ENCODE measurements around the gene VPS54. TPM values are rescaled to one million over a fixed set of nuclear protein-coding genes. Genes with fewer than 3 reads are reported as not detected.

The VPS54 gene
- total RNA-seq, 2 donors from 2014 or later: 16.2 to 22.5 TPM

GRCh38 chr2:63862806-63863205 is 156.4 kb downstream of the VPS54 start:
- peak overlapping the region; percentile 67 for H3K27ac ChIP-seq
- no peaks in the 10 kb centered on the region for H3K27me3 ChIP-seq
- H3K9ac ChIP-seq (ENCODE audit: low read depth in 2 of 2, low read length in 2 of 2): no peak overlapping the region
- intact Hi-C loops (cut with DNase I): no loop called here
- no peaks in the 10 kb centered on the region for H3K9me3 ChIP-seq
- H3K4me1 ChIP-seq: peaks cover 5% of the 10 kb centered on the region
- TF ChIP-seq, protein P1, sequence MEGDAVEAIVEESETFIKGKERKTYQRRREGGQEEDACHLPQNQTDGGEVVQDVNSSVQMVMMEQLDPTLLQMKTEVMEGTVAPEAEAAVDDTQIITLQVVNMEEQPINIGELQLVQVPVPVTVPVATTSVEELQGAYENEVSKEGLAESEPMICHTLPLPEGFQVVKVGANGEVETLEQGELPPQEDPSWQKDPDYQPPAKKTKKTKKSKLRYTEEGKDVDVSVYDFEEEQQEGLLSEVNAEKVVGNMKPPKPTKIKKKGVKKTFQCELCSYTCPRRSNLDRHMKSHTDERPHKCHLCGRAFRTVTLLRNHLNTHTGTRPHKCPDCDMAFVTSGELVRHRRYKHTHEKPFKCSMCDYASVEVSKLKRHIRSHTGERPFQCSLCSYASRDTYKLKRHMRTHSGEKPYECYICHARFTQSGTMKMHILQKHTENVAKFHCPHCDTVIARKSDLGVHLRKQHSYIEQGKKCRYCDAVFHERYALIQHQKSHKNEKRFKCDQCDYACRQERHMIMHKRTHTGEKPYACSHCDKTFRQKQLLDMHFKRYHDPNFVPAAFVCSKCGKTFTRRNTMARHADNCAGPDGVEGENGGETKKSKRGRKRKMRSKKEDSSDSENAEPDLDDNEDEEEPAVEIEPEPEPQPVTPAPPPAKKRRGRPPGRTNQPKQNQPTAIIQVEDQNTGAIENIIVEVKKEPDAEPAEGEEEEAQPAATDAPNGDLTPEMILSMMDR (IDR thresholded peaks at IDR 0.05): no peak
- H3K36me3 ChIP-seq: peaks cover 6% of the 10 kb centered on the region
- no peak overlapping the region for H3K4me3 ChIP-seq
- no peak for DNase-seq

DNA sequence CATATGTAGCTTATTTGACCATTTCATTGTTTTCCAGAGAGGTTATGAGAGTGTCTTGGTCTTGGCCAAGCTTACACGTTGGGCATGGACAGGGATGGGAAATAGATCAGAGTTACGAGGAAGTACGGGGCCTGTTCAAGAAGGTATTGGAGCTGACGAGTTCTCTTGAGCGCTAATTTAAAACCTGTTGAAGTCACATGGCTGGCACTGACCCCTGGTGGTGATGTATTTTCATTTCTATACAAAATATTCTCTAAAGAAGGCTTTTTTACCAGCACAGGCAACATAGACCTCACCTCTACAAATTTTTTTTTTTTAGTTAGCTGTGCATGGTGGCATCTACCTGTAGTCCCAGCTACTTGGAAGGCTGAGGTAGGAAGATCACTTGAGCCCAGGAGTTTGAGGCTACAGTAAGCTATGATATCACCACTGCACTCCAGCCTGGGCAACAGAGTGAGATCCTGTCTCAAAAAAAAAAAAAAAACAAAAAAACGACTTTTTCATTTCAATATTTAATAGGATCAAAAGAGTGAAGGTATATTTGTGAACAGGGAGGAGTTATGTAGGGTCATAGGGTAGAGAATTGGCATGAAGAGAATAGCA is 157.9 kb downstream of the VPS54 start:
- Histone ChIP-seq H3K4me1 (peaks cover 5% of the 10 kb centered on the region), H3K9me3 (no peaks in the 10 kb centered on the region), H3K27me3 (no peaks in the 10 kb centered on the region), H3K4me3 (no peak overlapping the region), H3K9ac (ENCODE audit: low read depth in 2 of 2, low read length in 2 of 2) (no peak overlapping the region), H3K36me3 (peaks cover 10% of the 10 kb centered on the region), H3K27ac (no peak overlapping the region)
- peak; percentile 58 for DNase-seq
- intact Hi-C loops (cut with DNase I): no loop called here
- TF ChIP-seq, protein P1 (IDR thresholded peaks at IDR 0.05): peak; percentile 32

DNA sequence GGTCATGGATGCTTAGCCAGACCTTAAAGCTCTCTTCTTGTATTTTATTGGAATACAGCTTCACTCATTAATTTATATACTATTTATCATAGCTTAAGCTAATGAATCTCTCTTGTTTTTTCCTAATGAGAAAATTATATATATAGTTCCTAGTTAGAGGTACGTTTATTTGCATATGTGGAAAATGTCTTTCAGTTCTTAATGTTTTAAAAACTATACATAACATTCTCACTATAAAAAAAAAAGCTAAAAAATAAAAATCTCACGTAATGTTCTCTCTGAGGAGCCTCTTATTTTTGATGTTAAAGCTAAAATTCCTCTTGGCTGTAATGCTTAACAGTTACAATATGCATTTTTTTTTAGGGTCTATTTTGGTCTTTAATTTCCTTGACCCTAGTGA is 160.9 kb downstream of the VPS54 start:
- H3K4me3 ChIP-seq: no peak overlapping the region
- TF ChIP-seq, protein P1 (IDR thresholded peaks at IDR 0.05): no peak

GRCh38 chr2:63856303-63856603 is 163.0 kb downstream of the VPS54 start:
- TF ChIP-seq, protein P1 (IDR thresholded peaks at IDR 0.05): no peak
- H3K27ac ChIP-seq: no peak overlapping the region
- H3K4me3 ChIP-seq: no peak overlapping the region
- peaks cover 10% of the 10 kb centered on the region for H3K36me3 ChIP-seq
- DNase-seq: no peak
- no peak overlapping the region for H3K9ac ChIP-seq (ENCODE audit: low read depth in 2 of 2, low read length in 2 of 2)
- intact Hi-C loops (cut with DNase I): loop anchor here (5.0 kb wide), 1 partner anchor 164 kb away; no protein-coding TSS in a partner anchor
- H3K9me3 ChIP-seq: no peaks in the 10 kb centered on the region
- no peaks in the 10 kb centered on the region for H3K4me1 ChIP-seq
- no peaks in the 10 kb centered on the region for H3K27me3 ChIP-seq

More for the DNA sequence above, 160.9 kb downstream of the VPS54 start:
- Histone ChIP-seq H3K4me1 (peaks cover 5% of the 10 kb centered on the region), H3K9me3 (no peaks in the 10 kb centered on the region), H3K27me3 (no peaks in the 10 kb centered on the region), H3K36me3 (peaks cover 10% of the 10 kb centered on the region), H3K27ac (no peak overlapping the region), H3K9ac (ENCODE audit: low read depth in 2 of 2, low read length in 2 of 2) (no peak overlapping the region)
- intact Hi-C loops (cut with DNase I): loop anchor here (5.0 kb wide), 1 partner anchor 166 kb away; no protein-coding TSS in a partner anchor
- no peak for DNase-seq

DNA sequence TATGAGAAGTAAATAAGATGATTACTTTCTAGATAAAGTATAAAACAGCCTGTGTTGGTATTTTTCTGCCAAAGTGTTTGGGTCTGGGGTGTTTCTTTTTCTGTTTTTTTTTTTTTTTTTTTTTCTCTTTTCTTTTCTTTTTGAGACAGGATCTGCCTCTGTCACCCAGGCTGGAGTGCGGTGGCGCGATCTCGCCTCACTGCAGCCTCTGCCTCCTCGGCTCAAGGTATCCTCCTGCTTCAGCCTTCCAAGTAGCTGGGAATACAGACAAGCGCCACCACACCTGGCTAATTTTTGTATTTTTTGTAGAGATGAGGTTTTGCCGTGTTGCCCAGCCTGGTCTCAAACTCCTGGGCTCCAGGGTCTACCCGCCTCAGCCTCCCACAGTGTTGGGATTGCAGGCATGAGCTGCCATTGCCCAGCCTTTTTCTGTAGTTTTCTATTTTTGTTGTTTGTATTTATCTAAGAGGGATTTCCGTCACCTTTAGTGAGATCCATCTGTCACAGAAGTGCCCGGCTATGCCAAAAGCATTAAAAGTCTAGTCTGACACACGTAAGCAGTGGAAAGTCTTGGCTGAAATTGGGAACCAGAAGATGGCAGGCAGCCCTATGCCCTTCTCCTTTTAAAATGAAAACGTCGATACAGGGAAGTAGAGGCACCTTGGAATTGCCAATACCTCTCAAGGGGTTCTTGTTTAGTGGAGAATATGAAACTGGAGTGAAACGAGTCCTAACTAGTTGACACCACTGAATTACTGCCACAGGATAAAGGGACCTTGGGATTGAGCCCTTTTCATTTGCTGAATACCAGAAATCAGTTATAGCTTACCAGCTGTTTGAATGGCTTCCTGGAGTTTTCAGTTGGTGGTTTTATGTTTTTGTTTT is 163.6 kb downstream of the VPS54 start:
- Histone ChIP-seq H3K4me1 (no peaks in the 10 kb centered on the region), H3K4me3 (no peak overlapping the region), H3K36me3 (peaks cover 10% of the 10 kb centered on the region), H3K9ac (ENCODE audit: low read depth in 2 of 2, low read length in 2 of 2) (peak overlapping the region in 1 of 2 donors; percentile 1), H3K9me3 (no peaks in the 10 kb centered on the region), H3K27me3 (no peaks in the 10 kb centered on the region), H3K27ac (peak overlapping the region; percentile 2)
- DNase-seq: no peak
- TF ChIP-seq, protein P1 (IDR thresholded peaks at IDR 0.05): no peak
- intact Hi-C loops (cut with DNase I): loop anchor here (5.0 kb wide), 1 partner anchor 163 kb away; no protein-coding TSS in a partner anchor

All from colonic mucosa (tissue), 4 donors.